A549 treated with DMSO at 1 μM for 4 hours (cell line): ENCODE results near the gene CALHM5. TPM values are rescaled to one million over a fixed set of nuclear protein-coding genes. Genes with fewer than 3 reads are reported as not detected.

Experiments
- total RNA-seq: library from RNA; stranded (reverse); fragments of 200-300 nt; extraction: Qiagen RNA extraction; gene quantifications from 5 replicates; pipeline ENCODE4 v1.2.3, GENCODE V29; 2022; ENCODE audit warnings: low read depth

Gene CALHM5, protein sequence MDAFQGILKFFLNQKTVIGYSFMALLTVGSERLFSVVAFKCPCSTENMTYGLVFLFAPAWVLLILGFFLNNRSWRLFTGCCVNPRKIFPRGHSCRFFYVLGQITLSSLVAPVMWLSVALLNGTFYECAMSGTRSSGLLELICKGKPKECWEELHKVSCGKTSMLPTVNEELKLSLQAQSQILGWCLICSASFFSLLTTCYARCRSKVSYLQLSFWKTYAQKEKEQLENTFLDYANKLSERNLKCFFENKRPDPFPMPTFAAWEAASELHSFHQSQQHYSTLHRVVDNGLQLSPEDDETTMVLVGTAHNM
- 0.05 to 0.10 TPM (median 0.06 TPM) in 5 replicates for total RNA-seq

GRCh38 chr6:116511424-116512110 lies at the start of gene CALHM5:
CALHM5 (plus strand) TSS chr6:116511639; CDS start chr6:116511697, 58 bp downstream.

GRCh38 chr6:116545651-116546050 lies 34.2 kb downstream of the CALHM5 start, which contains the start of gene TRAPPC3L:
TRAPPC3L (minus strand) TSS chr6:116545684; CDS start chr6:116545514, 170 bp downstream.

DNA sequence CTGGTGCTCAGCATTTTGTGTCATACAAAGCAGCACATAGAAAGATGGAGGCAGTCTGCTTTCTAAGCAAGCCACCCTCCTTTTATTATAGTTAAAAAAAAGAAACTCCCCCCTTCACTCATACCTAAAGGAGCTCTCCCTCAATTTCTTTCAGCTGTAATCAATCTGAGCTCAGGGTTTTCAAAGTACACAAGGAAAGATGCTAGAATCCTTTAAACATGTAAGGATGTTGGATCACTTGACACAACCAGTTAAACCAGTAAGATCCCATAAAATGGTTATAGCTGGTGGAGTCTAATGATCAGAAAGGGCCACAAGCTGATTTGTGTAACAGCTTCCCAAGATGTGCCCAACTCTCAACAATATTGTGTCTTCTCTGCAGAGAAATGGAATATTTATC lies 42.0 kb downstream of the CALHM5 start, which contains the start of gene CALHM4:
Gene CALHM4, plus strand, starts transcription at position 301 of the 400 bp plus-strand sequence. Its CDS starts 43 bp downstream, at position 344.

DNA sequence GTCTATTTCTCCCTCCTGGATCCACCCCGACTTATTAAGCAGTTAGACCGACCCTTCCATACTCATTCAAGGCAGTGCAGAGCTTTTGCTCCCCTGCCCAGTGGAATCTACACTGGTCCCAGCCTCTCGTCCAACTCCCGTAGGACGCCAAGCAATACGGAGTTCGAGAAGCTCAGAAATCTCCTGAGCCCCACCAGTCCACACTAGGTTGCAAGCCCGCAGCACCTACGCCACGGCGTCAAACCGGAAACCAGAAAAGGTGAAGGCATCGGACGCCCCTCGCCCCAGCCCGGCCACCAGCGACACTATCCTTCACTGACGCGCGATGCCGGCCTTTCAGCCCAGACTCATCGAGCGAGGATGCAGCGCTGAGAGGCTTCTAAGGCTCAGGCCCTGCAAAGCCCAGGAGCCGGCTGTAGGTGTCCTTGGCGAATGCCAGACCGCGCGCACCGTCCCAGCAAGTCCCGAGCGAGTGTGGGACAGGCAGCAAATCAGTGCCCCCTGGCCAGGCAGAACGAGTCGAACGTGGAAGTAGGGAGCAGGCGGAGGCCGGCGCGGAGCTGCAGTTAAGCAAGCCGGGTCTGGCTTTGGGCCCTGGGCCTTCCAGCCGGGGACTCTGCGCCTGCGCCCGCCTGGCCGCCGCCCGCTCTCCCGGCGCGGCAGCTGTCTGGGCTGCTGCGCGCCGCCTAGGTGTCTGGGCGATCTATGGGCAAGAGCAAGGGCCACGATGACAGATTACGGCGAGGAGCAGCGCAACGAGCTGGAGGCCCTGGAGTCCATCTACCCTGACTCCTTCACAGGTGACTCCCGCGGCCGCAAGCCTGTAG lies 59.6 kb downstream of the CALHM5 start, which contains the start of gene RWDD1:
Gene RWDD1, plus strand, starts transcription at position 649 of the 827 bp plus-strand sequence. Its CDS starts 79 bp downstream, at position 728.

Other genes with a start within 250 kb of the CALHM5 start
- gene TSPYL1, start 231.7 kb upstream of the CALHM5 start, total RNA-seq, result 29.0 to 36.3 TPM (median 34.0 TPM) in 5 replicates
- 15.9 to 21.7 TPM (median 19.0 TPM) in 5 replicates for gene DSE, start 140.7 kb upstream of the CALHM5 start, total RNA-seq
- 0.45 TPM in 1 of 5 replicates, not detected in the others for gene CALHM6, start 50.3 kb upstream of the CALHM5 start, total RNA-seq
- gene TRAPPC3L, start 34.0 kb downstream of the CALHM5 start, total RNA-seq, result not detected in 5 replicates
- not detected in 5 replicates for gene CALHM4, start 42.1 kb downstream of the CALHM5 start, total RNA-seq
- gene RWDD1, start 59.9 kb downstream of the CALHM5 start, total RNA-seq, result 23.1 to 41.4 TPM (median 37.2 TPM) in 5 replicates
- gene RSPH4A, start 104.8 kb downstream of the CALHM5 start, total RNA-seq, result 0.17 to 0.26 TPM (median 0.24 TPM) in 5 replicates
- gene ZUP1, start 157.1 kb downstream of the CALHM5 start, total RNA-seq, result 6.3 to 8.7 TPM (median 7.0 TPM) in 5 replicates
- 1.5 to 1.8 TPM (median 1.7 TPM) in 5 replicates for gene KPNA5, start 169.6 kb downstream of the CALHM5 start, total RNA-seq